Gastroesophageal sphincter (tissue), 3 donors: ENCODE measurements around the gene SKIC2.

Experiments
- EP300 ChIP-seq: sonication (generic); formaldehyde crosslinking; IDR thresholded peaks from one replicate; pipeline ENCODE4 v1.6.1; 2017; ENCODE audit warnings: antibody characterized with exemption, mild to moderate bottlenecking
- POLR2A ChIP-seq, 2 donors: fragments of 450-650 bp; IDR thresholded peaks; one replicate each; pipeline ENCODE4 v1.6.1; 2017; ENCODE audit warnings: antibody characterized with exemption in 2 of 2, mild to moderate bottlenecking in 2 of 2, moderate library complexity in 1 of 2
- TF ChIP-seq, protein P1 (sequence below), 4 experiments: fragments of 200-600 bp in 2 of 4; fragments of 450-650 bp in 2 of 4; sonication (generic) in 1 of 4; IDR thresholded peaks; one replicate each; pipeline ENCODE4 v1.5.1; 2017 to 2019; ENCODE audit warnings: antibody characterized with exemption in 4 of 4, mild to moderate bottlenecking in 2 of 4, moderate library complexity in 2 of 4

GRCh38 chr6:31970604-31971271 is 11.8 kb downstream of the SKIC2 start:
- TF ChIP-seq, protein P1, sequence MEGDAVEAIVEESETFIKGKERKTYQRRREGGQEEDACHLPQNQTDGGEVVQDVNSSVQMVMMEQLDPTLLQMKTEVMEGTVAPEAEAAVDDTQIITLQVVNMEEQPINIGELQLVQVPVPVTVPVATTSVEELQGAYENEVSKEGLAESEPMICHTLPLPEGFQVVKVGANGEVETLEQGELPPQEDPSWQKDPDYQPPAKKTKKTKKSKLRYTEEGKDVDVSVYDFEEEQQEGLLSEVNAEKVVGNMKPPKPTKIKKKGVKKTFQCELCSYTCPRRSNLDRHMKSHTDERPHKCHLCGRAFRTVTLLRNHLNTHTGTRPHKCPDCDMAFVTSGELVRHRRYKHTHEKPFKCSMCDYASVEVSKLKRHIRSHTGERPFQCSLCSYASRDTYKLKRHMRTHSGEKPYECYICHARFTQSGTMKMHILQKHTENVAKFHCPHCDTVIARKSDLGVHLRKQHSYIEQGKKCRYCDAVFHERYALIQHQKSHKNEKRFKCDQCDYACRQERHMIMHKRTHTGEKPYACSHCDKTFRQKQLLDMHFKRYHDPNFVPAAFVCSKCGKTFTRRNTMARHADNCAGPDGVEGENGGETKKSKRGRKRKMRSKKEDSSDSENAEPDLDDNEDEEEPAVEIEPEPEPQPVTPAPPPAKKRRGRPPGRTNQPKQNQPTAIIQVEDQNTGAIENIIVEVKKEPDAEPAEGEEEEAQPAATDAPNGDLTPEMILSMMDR (IDR thresholded peaks at IDR 0.05), result no peak
- TF ChIP-seq EP300, result no peak
- TF ChIP-seq POLR2A (IDR thresholded peaks at IDR 0.05), result no peak
